HG02943 (cell line): ENCODE data around the gene SHISA2.

Source experiments
- ATAC-seq: cut with Tn5 transposase; IDR thresholded peaks from one replicate; pipeline ENCODE4 v1.9.1; 2021; ENCODE audit warnings: mild to moderate bottlenecking, low read depth, moderate library complexity; ENCODE audit not compliant: unreplicated experiment

The SHISA2 gene

GRCh38 chr13:26050568-26051230, 1.1 kb downstream of the SHISA2 start:
- ATAC-seq, result no peak

- no peak for ATAC-seq
Measured at GRCh38 chr13:26048741-26049140, 3.1 kb downstream of the SHISA2 start.

DNA sequence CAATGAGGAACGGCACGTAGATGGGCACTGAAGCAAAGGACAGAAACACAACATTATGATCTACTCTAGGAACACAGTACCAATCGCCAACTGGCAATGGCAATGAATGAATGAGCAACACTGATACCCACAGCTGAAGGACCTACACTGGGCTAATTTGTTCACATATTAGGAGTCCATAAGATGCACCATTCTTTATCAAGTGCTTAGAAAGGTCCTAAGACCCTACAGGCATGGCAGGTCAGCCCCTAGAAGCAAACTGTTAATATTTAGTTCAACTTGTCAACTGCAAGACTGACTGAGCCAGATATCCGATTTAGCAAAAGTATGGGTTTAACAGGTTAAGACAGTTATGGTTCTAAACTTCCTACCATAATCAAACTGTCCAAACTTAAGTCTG, 4.8 kb downstream of the SHISA2 start:
- ATAC-seq, result no peak

- no peak for ATAC-seq
Measured at GRCh38 chr13:26046639-26047038, 5.2 kb downstream of the SHISA2 start.

DNA sequence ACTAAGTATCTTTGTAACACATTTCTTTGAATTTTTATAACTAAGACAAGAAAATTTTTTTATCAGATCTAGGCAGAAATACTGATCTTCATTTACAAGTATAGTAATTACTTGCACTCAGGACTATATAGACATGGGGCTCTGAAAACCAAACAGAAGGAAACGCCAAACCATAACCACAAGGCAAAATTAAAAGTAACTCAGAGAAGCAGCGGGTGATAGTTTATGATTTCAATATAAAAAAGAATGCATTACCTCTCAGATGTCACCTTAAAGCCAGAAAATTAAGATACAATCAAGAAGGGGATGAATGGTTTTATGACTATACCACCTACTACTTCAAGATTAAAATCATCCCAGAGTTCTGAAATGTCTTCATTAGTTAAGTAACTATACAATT, 6.7 kb downstream of the SHISA2 start:
- no peak for ATAC-seq

GRCh38 chr13:26042785-26043184, 9.0 kb downstream of the SHISA2 start:
- ATAC-seq, result no peak

- ATAC-seq, result no peak
Measured at GRCh38 chr13:26041444-26041843, 10.4 kb downstream of the SHISA2 start.

DNA sequence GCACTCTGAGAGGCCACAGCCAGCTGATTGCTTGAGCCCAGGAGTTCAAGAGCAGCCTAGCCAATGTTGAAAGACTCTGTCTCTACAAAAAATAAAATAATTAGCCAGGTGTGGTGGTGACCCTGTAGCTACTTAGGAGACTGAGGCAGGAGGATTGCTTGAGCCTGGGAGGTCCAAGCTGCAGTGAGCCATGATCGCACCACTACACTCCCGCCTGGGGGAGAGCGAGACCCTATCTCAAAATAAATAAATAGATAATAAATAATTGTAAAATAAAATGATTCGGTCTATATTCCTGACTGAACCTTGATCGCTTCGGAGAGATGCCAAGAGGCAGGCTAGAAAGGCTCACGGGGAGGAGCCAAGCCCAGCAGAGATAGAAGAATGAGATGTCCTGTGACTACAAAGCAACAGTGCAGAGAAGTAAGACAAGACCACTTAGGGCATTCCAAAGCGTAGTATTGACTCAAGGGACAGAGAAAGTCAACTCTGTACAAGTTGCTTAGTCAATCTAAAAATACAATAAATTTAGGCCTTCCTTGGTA, 12.8 kb downstream of the SHISA2 start:
- no peak for ATAC-seq

GRCh38 chr13:26037302-26037701, 14.5 kb downstream of the SHISA2 start:
- no peak for ATAC-seq

GRCh38 chr13:26036383-26036782, 15.4 kb downstream of the SHISA2 start:
- ATAC-seq, result no peak

DNA sequence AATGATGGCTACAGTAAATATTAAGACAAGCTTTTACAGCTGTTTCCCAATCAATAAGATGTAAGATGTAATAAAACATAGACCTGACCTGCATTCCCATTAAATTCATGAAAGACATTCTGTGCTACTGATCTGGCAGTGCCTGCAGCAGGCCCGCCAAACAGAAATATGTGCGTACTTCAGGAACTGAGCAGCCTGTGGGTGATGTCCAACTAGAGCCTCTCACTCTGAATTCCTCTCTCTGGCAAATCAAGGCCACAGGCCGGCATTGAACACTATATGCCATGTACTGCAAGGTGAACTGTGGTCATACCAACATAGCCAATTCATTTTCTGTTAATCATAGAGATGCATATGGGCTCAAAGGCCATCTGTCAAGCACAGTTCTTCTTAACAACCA, 17.8 kb downstream of the SHISA2 start:
- no peak for ATAC-seq

GRCh38 chr13:26030331-26030730, 21.5 kb downstream of the SHISA2 start:
- no peak for ATAC-seq

- no peak for ATAC-seq
Measured at GRCh38 chr13:26029581-26030136, 22.2 kb downstream of the SHISA2 start.

DNA sequence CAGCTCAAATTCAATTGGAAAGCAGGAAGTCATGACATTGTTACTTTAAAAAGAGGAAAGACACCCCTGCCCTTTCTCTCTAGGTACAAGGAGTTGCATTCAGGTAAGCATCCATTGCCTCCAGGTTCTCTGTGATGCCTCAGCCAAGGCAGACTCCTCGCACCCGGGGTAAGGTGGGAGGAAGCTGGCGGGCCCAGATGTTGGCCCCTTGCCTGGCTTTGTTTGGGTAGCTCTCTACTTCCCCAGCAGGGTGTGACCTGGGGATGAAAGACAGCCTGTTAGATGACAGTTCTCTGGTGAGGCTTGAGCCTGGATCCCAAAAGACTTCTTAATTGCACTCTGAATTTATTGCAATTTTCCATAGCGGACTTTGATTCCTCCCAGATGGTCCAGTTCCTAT, 25.6 kb downstream of the SHISA2 start:
- no peak for ATAC-seq

DNA sequence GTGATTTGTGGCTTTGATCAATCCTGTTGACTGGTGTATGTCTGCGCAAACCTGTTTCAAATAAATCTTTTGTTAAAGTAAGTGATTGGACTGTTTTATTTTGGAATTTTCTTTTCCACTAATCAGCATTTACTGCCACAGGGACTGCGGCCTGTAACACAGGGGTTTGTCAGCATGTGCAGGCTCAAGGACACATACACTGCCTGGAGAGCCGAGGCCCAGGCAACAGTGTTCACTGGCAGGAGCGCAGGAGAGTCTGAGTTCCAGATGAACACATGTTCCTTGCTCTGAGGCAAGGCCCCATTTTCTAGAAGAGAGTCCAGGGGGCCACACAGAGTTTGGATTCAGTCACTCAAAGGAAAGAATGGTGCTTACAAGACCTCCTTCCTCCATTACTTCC, 26.0 kb downstream of the SHISA2 start:
- no peak for ATAC-seq

GRCh38 chr13:26025196-26025595, 26.6 kb downstream of the SHISA2 start:
- no peak for ATAC-seq

DNA sequence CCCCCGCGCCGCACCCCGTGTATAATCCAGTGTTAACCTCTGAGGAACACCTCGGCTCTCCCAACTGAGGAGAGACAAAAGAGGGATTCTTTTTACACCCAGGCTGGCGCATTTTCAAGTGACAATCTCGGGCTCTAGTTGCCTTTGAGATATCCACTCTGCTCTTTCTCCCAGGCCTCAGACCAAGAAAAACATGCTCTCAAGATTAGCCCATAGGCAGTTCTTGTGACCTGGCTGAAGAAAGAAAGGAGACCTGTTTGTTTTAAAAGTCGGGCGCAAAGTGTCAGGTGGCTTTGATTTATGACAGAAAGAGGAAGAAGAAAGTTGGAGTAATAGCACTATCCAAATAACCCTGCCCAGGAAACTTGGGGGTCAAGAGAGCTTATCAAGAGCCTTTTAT, 27.3 kb downstream of the SHISA2 start:
- no peak for ATAC-seq

DNA sequence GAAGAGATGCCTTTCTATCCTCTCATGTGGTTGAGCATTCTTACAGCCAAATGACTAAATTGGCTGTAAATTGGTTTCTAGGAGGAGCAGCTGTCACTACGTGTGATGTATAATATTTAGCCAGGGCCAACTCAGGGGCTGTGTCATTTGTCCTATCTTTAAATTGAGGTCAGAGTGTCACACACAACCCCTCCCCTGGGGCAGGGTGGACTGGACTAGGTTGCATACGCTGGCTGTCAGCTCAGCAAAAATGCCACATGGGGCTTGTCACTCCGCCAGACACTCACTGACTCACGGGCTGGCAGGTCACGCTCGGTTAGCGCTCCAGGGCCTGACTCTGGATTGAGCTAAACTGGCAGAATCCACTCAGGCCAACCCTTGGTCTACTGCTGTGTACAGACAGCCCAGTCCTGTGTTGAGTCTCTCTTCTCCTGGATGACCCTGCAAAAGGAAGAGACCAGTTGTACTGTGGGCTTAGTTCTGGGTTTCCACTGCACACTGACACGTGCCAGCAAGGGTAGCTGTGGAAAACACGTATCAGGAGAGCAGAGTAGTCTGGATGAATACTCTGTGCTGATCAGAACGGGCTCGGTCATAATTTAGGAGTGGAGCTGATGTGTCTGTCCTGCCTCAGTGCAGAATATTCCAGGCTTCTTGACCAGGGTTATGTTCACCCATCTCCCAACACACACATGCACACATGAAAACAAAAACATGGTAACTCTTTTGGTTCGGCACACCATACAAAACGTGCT, 29.1 kb downstream of the SHISA2 start:
- ATAC-seq, result no peak

- no peak for ATAC-seq
Measured at GRCh38 chr13:26021956-26022355, 29.9 kb downstream of the SHISA2 start.

GRCh38 chr13:26021516-26021915, 30.3 kb downstream of the SHISA2 start:
- ATAC-seq, result no peak

DNA sequence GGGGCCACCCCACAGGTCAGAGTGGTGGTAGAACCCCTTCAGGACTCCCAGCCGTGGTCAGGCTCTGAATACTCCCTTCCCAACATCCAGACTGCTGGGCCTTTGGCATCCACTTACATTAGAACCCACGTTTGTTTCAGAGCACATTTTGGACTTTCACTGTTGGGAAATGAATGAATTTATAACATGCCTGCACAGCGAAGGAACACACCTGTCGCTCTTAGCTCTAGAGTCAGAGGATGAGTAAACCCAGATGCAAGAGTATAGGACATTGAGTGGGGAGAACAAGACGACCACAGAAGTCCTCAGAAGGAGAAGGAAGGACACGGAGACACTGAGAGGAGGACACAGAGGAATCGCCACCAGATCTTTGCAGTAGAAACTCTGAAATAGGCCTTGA, 30.9 kb downstream of the SHISA2 start:
- no peak for ATAC-seq
